Measurements from ENCODE around the gene TSHZ3.

GRCh38 chr19:31269425-31270127 lies 79.7 kb downstream of the TSHZ3 start:
- no peak for TF ChIP-seq CTCF (IDR thresholded peaks at IDR 0.05)
- no peak for TF ChIP-seq EP300 (IDR thresholded peaks at IDR 0.05)
